D721Med (cell line): ENCODE measurements around the gene ADAM22.

Experiments
- DNase-seq: peaks from one replicate; pipeline ENCODE4 v3.0.0; 2011; ENCODE audit warnings: low spot score; ENCODE audit not compliant: insufficient read length
- FAIRE-seq: peaks from 2 replicates; lab custom pipeline; 2011; peaks lifted over from hg19 to GRCh38; lab: Jason Lieb, UNC
- TF ChIP-seq, protein P1 (sequence below): IDR thresholded peaks from 2 replicates; pipeline ENCODE4 v1.5.1; 2012; ENCODE audit warnings: mild to moderate bottlenecking, control low read depth; ENCODE audit not compliant: insufficient read depth; ENCODE audit errors: missing control alignments

ADAM22 gene

GRCh38 chr7:88013981-88014380 lies 79.9 kb downstream of the ADAM22 start:
- TF ChIP-seq, protein P1, sequence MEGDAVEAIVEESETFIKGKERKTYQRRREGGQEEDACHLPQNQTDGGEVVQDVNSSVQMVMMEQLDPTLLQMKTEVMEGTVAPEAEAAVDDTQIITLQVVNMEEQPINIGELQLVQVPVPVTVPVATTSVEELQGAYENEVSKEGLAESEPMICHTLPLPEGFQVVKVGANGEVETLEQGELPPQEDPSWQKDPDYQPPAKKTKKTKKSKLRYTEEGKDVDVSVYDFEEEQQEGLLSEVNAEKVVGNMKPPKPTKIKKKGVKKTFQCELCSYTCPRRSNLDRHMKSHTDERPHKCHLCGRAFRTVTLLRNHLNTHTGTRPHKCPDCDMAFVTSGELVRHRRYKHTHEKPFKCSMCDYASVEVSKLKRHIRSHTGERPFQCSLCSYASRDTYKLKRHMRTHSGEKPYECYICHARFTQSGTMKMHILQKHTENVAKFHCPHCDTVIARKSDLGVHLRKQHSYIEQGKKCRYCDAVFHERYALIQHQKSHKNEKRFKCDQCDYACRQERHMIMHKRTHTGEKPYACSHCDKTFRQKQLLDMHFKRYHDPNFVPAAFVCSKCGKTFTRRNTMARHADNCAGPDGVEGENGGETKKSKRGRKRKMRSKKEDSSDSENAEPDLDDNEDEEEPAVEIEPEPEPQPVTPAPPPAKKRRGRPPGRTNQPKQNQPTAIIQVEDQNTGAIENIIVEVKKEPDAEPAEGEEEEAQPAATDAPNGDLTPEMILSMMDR: no peak
- DNase-seq: no peak

DNA sequence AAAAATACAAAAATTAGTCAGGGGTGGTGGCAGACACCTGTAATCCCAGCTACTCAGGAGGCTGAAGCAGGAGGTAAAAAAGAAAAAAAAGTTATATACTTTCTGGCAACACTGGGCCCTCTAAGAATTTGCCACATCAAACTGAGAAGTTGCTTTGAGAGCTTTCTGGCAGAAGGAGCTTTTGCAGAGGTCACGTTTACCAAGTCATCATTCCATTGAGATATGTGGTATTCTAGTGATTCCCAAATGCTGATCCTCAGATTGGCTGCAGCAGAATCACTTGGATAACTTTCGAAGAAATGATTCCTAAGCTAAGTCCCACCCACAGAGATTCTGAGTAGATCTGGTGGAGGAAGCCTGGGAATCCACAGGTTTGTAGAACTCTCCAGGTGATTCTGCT lies 80.5 kb downstream of the ADAM22 start:
- FAIRE-seq (no peak), DNase-seq (no peak)
- TF ChIP-seq, protein P1: no peak

More at GRCh38 chr7:88013981-88014380, 79.9 kb downstream of the ADAM22 start:
- no peak for FAIRE-seq

DNA sequence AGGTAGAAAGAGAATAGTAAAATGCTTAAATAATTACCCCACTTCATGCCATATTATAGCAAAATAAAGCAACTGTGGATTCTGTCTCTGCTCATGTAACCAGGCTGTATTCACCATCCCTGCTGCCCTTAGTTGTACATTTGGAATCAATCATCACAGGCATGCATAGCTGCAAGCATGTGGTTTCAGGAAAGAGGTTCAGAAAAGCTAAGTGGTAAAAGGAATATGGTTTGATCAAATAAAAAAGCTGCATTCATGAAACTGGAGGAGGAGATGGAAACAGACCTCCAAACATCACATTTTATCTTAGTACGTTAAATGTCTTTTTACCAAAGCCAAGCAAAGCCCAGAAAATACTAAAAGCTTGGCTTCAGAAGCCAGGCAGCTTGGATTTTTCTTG lies 81.3 kb downstream of the ADAM22 start:
- no peak for DNase-seq
- FAIRE-seq: no peak
- TF ChIP-seq, protein P1: no peak

GRCh38 chr7:88018501-88018900 lies 84.5 kb downstream of the ADAM22 start:
- TF ChIP-seq, protein P1: no peak
- FAIRE-seq: no peak
- DNase-seq: no peak

GRCh38 chr7:88020953-88021665 lies 87.1 kb downstream of the ADAM22 start:
- no peak for DNase-seq

DNA sequence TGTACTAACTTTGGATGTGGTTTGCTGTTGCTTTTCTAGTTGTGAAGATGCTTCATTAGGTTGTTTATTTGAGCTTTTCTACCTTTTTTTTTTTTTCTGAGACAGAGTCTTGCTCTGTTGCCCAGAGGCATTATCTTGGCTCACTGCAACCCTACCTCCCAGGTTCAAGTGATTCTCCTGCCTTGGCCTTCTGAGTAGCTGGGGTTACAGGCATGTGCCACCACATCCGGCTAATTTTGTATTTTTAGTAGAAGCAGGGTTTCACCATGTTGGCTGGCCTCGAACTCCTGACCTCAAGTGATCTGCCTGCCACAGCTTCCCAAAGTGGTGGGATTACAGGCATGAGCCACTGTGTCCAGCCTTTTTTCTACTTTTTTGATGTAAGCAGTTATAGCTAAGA lies 93.7 kb downstream of the ADAM22 start:
- TF ChIP-seq, protein P1: no peak
- DNase-seq: no peak
- no peak for FAIRE-seq

More at GRCh38 chr7:88020953-88021665, 87.1 kb downstream of the ADAM22 start:
- TF ChIP-seq, protein P1: no peak
- no peak for FAIRE-seq

DNA sequence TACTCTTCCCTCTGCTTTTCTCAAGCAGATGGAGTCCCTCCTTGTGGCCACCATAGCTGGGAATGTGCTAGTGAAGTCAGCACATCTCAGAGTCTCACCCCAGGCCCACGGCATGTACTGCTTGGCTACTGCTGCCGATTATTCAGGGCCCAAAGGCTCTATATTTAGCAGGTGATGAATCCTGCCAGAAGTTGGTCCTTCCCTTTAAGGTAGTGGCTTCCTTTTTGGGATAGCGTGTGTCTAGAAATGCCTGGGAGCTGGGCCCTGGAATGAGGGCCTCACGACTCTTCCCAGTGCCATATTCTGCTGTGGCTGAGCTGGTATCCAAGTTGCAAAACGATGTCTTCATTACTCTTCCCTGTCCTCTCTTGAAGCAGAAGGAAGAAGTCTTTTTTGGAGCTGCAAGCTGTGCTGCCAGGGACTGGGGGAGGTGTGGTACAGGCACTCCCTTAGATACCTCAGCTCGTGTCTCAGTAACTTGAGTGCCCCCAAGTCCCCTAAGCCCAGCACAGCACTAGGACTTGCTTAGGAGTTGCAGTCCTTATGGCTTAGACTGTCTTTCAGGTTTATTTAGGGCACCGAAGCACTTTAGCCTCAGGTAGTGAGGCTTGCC lies 100.1 kb downstream of the ADAM22 start:
- no peak for FAIRE-seq
- TF ChIP-seq, protein P1: no peak
- DNase-seq: no peak
